Measurements from ENCODE around the gene BRF1.
A peak's percentile ranks its signal among the peaks of the same experiment; 100 is the strongest.

Gene BRF1

GRCh38 chr14:105203057-105203531, 97.7 kb downstream of the BRF1 start:
- Histone ChIP-seq H3K9me3 (no peaks in the 10 kb centered on the region), H3K4me1 (peaks cover 19% of the 10 kb centered on the region), H3K27me3 (no peaks in the 10 kb centered on the region), H3K4me3 (ENCODE audit: low read depth, low read length) (no peak overlapping the region), H3K36me3 (no peaks in the 10 kb centered on the region)
- DNase-seq: peak; percentile 86
- TF ChIP-seq, protein P1, sequence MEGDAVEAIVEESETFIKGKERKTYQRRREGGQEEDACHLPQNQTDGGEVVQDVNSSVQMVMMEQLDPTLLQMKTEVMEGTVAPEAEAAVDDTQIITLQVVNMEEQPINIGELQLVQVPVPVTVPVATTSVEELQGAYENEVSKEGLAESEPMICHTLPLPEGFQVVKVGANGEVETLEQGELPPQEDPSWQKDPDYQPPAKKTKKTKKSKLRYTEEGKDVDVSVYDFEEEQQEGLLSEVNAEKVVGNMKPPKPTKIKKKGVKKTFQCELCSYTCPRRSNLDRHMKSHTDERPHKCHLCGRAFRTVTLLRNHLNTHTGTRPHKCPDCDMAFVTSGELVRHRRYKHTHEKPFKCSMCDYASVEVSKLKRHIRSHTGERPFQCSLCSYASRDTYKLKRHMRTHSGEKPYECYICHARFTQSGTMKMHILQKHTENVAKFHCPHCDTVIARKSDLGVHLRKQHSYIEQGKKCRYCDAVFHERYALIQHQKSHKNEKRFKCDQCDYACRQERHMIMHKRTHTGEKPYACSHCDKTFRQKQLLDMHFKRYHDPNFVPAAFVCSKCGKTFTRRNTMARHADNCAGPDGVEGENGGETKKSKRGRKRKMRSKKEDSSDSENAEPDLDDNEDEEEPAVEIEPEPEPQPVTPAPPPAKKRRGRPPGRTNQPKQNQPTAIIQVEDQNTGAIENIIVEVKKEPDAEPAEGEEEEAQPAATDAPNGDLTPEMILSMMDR (IDR thresholded peaks at IDR 0.05; ENCODE audit: low read depth, low read length): peak; percentile 86

DNA sequence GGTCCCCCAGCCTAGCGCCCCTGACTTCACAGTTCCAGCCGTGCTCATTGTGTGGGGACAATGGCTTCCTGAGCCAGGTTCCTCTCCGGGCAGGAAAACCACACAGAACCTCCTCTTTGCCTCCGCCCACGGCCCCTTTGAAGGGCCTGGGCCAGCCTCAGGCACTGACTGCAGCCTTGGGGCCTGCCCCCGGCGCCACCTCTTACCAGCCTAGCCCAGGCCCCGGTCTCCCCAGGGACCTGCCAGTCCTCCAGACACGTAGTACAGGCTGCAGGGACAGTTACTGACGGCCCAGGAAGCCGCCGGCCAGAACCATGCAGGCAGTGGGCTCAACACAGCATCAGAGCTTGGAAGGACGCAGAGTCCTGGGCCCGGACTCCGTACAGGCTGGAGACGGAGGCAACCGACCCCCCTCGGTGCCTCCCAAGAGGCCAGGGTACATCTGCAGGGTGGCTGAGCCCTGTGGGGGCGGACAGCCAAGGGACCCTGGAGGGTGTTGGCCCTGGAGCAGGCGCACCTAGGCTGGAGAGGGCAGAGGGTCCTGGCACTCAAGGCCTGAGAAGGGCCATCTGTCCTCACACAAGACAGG, 98.8 kb downstream of the BRF1 start:
- Histone ChIP-seq H3K36me3 (no peaks in the 10 kb centered on the region), H3K4me3 (ENCODE audit: low read depth, low read length) (no peak overlapping the region), H3K27me3 (no peaks in the 10 kb centered on the region), H3K4me1 (peaks cover 16% of the 10 kb centered on the region), H3K9me3 (no peaks in the 10 kb centered on the region)
- TF ChIP-seq, protein P1 (IDR thresholded peaks at IDR 0.05; ENCODE audit: low read depth, low read length): no peak
- peak; percentile 88 for DNase-seq

DNA sequence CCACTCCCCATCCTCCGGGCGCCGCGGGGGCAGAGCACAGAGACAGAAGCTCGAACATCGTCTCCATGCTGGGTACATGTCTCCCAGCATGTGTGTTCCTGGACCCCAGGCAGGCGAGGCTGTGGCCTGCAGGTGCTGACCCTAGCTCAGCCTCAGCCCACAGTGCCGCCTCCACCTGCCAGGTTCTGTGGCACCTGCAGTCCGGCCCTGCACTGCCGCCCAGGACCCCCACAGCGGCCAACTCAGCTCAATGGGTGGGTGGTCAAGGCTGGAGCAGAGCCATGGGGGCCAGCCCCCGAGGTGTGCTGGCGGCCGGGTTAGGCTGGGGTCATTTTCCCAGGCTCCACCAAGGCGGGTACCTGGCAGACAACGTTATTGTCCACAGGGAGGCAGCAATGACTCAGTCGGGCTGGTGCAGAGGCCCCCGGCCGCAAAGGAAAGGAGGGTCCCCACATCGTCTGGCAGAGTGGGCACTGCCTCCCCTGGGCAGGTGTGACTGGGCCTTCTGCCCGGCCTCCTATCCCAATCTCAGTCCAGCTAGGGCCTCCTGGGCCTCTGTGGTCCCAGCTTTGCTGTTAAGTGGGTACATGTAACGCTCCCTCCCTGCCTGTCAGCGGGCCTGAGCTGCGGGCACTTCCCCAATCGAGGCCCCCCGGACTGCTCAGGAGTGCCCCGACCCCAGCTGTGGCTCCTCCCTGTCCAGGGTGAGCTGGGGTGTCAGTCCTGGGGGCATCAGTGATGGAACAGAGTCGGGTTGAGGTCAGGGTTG, 99.5 kb downstream of the BRF1 start:
- Histone ChIP-seq H3K4me1 (peaks cover 16% of the 10 kb centered on the region), H3K4me3 (ENCODE audit: low read depth, low read length) (no peak overlapping the region), H3K9me3 (no peaks in the 10 kb centered on the region), H3K27me3 (no peaks in the 10 kb centered on the region), H3K36me3 (no peaks in the 10 kb centered on the region)
- TF ChIP-seq, protein P1 (IDR thresholded peaks at IDR 0.05; ENCODE audit: low read depth, low read length): peak; percentile 38; the same call in 1 of the 2 replicates
- no peak for DNase-seq

DNA sequence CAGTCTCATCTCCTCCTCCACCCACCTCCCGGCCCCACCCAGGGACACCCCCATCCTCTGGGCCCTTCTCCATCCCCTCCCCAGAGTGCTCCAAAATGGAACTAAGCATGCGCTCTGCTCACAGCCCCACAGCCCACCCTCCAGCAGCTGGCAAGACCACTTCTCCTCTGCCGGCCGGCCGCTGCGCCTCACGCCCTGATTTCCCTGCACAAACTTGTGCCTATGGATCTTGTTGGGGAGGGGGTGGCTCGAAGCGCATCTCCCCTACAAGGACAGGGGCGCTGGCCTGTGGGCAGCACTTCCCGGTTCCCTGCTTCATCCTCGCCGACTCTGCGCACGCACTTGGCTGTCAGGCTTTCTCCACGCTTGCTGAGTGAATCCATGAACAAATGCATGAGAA, 100.2 kb downstream of the BRF1 start:
- Histone ChIP-seq H3K4me1 (peaks cover 16% of the 10 kb centered on the region), H3K4me3 (ENCODE audit: low read depth, low read length) (no peak overlapping the region), H3K27me3 (no peaks in the 10 kb centered on the region), H3K9me3 (no peaks in the 10 kb centered on the region), H3K36me3 (no peaks in the 10 kb centered on the region)
- TF ChIP-seq, protein P1 (IDR thresholded peaks at IDR 0.05; ENCODE audit: low read depth, low read length): no peak
- DNase-seq: no peak

- H3K36me3 ChIP-seq: no peaks in the 10 kb centered on the region
- no peaks in the 10 kb centered on the region for H3K27me3 ChIP-seq
- no peak for DNase-seq
- no peaks in the 10 kb centered on the region for H3K9me3 ChIP-seq
- H3K4me1 ChIP-seq: peaks cover 16% of the 10 kb centered on the region
- TF ChIP-seq, protein P1 (IDR thresholded peaks at IDR 0.05; ENCODE audit: low read depth, low read length): peak; percentile 23; the same call in 1 of the 2 replicates
- no peak overlapping the region for H3K4me3 ChIP-seq (ENCODE audit: low read depth, low read length)
Observed at GRCh38 chr14:105200074-105200473, 100.7 kb downstream of the BRF1 start.

- Histone ChIP-seq H3K4me3 (ENCODE audit: low read depth, low read length) (no peak overlapping the region), H3K4me1 (peaks cover 16% of the 10 kb centered on the region), H3K9me3 (no peaks in the 10 kb centered on the region), H3K27me3 (no peaks in the 10 kb centered on the region), H3K36me3 (no peaks in the 10 kb centered on the region)
- no peak for DNase-seq
- TF ChIP-seq, protein P1 (IDR thresholded peaks at IDR 0.05; ENCODE audit: low read depth, low read length): no peak
Observed at GRCh38 chr14:105199093-105199492, 101.7 kb downstream of the BRF1 start.
